Measurements from ENCODE around the gene CHADL. TPM values are rescaled to one million over a fixed set of nuclear protein-coding genes. Genes with fewer than 3 reads are reported as not detected.

Gene CHADL
- total RNA-seq, 4 donors from 2014 or later, result 0.73 to 1.3 TPM; not detected in 2

- TF ChIP-seq CTCF (IDR thresholded peaks at IDR 0.05 in 4 of 5, conservative IDR thresholded peaks at IDR 0.05 in 1 of 5) (no peak), POLR2A (IDR thresholded peaks at IDR 0.05) (no peak)
- DNase-seq (no peak), ATAC-seq (no peak)
- in situ Hi-C loops (cut with MboI; ENCODE audit: low sequenced_read_pairs in 4 of 4) (no loop called here), intact Hi-C loops (cut with DNase I; ENCODE audit: low total_unique reads) (no loop called here)
- H3K27ac ChIP-seq, result peak overlapping the region in 3 of 4 donors; percentile 20 to 69 (median 55)
- no peak overlapping the region for H3K4me3 ChIP-seq
- H3K27me3 ChIP-seq, result no peaks in the 10 kb centered on the region
- H3K9me3 ChIP-seq, result no peaks in the 10 kb centered on the region
- H3K4me1 ChIP-seq, result no peaks in the 10 kb centered on the region
- peaks cover 0 to 53% of the 10 kb centered on the region in 2 donors for H3K36me3 ChIP-seq
Measured at GRCh38 chr22:41215926-41216325, 24.8 kb downstream of the CHADL start.

GRCh38 chr22:41215409-41215808 is 25.3 kb downstream of the CHADL start:
- TF ChIP-seq POLR2A (IDR thresholded peaks at IDR 0.05) (no peak), CTCF (IDR thresholded peaks at IDR 0.05 in 4 of 5, conservative IDR thresholded peaks at IDR 0.05 in 1 of 5) (no peak)
- in situ Hi-C loops (cut with MboI; ENCODE audit: low sequenced_read_pairs in 4 of 4) (no loop called here), intact Hi-C loops (cut with DNase I; ENCODE audit: low total_unique reads) (no loop called here)
- H3K36me3 ChIP-seq, result peaks cover 0 to 53% of the 10 kb centered on the region in 2 donors
- H3K27ac ChIP-seq, result no peak overlapping the region
- H3K4me3 ChIP-seq, result no peak overlapping the region
- H3K4me1 ChIP-seq, result no peaks in the 10 kb centered on the region
- H3K9me3 ChIP-seq, result no peaks in the 10 kb centered on the region
- ATAC-seq (no peak), DNase-seq (no peak)
- H3K27me3 ChIP-seq, result no peaks in the 10 kb centered on the region

- no peak overlapping the region for H3K27ac ChIP-seq
- no peak for TF ChIP-seq POLR2A (IDR thresholded peaks at IDR 0.05)
- no peak for TF ChIP-seq CTCF (IDR thresholded peaks at IDR 0.05 in 4 of 5, conservative IDR thresholded peaks at IDR 0.05 in 1 of 5)
- H3K4me3 ChIP-seq, result no peak overlapping the region
- intact Hi-C loops (cut with DNase I; ENCODE audit: low total_unique reads) (no loop called here), in situ Hi-C loops (cut with MboI; ENCODE audit: low sequenced_read_pairs in 4 of 4) (loop anchor here in 1 of 4 donors (10.0 kb wide), 1 partner anchor 98 kb away; the partner anchor contains the start of gene ZC3H7B)
- DNase-seq (no peak), ATAC-seq (no peak)
- H3K27me3 ChIP-seq, result no peaks in the 10 kb centered on the region
- no peaks in the 10 kb centered on the region for H3K9me3 ChIP-seq
- peaks cover 6 to 10% of the 10 kb centered on the region in 2 donors for H3K4me1 ChIP-seq
- peaks cover 0 to 26% of the 10 kb centered on the region in 2 donors for H3K36me3 ChIP-seq
Measured at GRCh38 chr22:41206719-41207118, 34.0 kb downstream of the CHADL start.

DNA sequence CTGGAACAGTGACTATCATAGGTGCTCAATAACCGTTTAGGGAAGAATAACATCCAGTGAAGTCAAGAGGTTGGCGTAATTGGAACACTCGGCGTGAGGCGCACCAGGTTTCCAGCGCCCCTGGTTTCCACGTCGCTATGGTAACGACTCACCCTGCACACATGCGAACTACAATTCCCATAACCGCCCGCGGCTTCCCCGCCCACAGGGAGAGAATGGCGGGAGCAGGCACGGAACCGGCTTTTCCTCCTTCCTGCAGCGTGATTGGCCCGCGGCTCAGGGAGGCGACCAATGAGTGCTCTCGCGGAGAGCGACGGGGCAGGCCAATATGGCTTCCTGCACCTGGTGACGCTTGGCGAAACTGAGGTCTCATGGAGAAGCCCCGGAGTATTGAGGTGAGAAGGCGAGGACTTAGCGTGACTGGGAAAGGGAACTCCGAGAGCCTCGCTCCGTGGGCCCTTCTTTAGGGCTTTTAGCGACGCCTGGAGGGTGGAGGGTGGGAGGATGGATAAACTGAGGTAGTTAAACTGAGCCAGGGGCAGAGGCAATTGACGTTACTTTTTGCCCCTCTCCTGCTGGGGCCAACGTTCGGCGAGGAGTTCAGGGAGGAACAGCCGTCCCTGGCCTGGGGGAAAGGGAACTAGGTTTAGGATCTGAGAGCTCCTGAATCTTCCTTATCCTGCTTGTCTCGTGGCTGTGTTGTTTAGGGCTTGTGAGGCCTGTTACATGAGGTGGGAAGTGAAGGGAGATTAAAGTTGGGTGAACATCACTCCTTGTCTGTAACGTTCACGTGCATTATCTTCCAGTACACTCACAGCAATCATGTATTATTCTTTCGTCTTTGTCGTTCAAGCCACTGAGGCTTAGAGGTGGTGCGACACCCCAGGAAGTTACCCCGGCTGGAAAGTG is 35.5 kb downstream of the CHADL start, which contains the start of gene L3MBTL2:
Gene L3MBTL2, plus strand, starts transcription at position 321 of the 909 bp plus-strand sequence. Its CDS starts 51 bp downstream, at position 372.
- in situ Hi-C loops (cut with MboI; ENCODE audit: low sequenced_read_pairs in 4 of 4), result loop anchor here in 1 of 4 donors (10.0 kb wide), 1 partner anchor 100 kb away; the partner anchor contains the start of gene ZC3H7B
- intact Hi-C loops (cut with DNase I; ENCODE audit: low total_unique reads), result loop anchor here (1.0 to 2.0 kb wide), 4 partner anchors 8 to 254 kb away; partner anchors contain the start of genes RANGAP1 and RBX1
- Histone ChIP-seq H3K4me1 (peaks cover 6 to 10% of the 10 kb centered on the region in 2 donors), H3K4me3 (peak within 1 kb of the TSS; percentile 62 to 97 (median 82)), H3K27ac (peak within 1 kb of the TSS; percentile 83 to 93 (median 90)), H3K27me3 (no peaks in the 10 kb centered on the region), H3K36me3 (peaks cover 0 to 14% of the 10 kb centered on the region in 2 donors), H3K9me3 (no peaks in the 10 kb centered on the region)
- TF ChIP-seq POLR2A (IDR thresholded peaks at IDR 0.05) (peak in 1 of 2 donors; percentile 43), CTCF (IDR thresholded peaks at IDR 0.05 in 4 of 5, conservative IDR thresholded peaks at IDR 0.05 in 1 of 5) (no peak)
- ATAC-seq (peak; percentile 99 to 100), DNase-seq (peak; percentile 95 to 97)
